ENCODE data around the gene GABRD.

DNA sequence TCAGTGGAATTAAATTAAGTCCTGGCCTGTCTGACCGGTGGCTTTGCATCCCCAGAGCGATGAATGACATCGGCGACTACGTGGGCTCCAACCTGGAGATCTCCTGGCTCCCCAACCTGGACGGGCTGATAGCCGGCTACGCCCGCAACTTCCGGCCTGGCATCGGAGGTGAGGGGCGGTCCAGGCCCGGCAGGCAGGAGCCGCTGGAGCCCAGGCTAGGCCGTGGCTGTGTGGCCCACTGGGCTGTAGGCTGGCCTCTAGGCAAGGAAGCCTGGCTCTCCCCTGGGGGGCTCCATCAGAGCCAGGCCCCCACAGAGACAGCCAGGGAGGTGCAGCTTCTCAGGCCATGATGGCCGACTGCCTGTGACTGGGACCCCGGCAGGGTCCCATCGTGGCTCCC lies 5.7 kb downstream of the GABRD start:
- TF ChIP-seq, protein P1, sequence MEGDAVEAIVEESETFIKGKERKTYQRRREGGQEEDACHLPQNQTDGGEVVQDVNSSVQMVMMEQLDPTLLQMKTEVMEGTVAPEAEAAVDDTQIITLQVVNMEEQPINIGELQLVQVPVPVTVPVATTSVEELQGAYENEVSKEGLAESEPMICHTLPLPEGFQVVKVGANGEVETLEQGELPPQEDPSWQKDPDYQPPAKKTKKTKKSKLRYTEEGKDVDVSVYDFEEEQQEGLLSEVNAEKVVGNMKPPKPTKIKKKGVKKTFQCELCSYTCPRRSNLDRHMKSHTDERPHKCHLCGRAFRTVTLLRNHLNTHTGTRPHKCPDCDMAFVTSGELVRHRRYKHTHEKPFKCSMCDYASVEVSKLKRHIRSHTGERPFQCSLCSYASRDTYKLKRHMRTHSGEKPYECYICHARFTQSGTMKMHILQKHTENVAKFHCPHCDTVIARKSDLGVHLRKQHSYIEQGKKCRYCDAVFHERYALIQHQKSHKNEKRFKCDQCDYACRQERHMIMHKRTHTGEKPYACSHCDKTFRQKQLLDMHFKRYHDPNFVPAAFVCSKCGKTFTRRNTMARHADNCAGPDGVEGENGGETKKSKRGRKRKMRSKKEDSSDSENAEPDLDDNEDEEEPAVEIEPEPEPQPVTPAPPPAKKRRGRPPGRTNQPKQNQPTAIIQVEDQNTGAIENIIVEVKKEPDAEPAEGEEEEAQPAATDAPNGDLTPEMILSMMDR (conservative IDR thresholded peaks at IDR 0.05; ENCODE audit: low read length), result no peak
- no peak for TF ChIP-seq EZH2phosphoT487 (IDR thresholded peaks at IDR 0.05; ENCODE audit: borderline replicate concordance)
